ENCODE results near the gene CX3CL1. TPM values are rescaled to one million over a fixed set of nuclear protein-coding genes. Genes with fewer than 3 reads are reported as not detected.

The CX3CL1 gene
- total and polyA plus RNA-seq, 7 experiments from 2014 or later = not detected

DNA sequence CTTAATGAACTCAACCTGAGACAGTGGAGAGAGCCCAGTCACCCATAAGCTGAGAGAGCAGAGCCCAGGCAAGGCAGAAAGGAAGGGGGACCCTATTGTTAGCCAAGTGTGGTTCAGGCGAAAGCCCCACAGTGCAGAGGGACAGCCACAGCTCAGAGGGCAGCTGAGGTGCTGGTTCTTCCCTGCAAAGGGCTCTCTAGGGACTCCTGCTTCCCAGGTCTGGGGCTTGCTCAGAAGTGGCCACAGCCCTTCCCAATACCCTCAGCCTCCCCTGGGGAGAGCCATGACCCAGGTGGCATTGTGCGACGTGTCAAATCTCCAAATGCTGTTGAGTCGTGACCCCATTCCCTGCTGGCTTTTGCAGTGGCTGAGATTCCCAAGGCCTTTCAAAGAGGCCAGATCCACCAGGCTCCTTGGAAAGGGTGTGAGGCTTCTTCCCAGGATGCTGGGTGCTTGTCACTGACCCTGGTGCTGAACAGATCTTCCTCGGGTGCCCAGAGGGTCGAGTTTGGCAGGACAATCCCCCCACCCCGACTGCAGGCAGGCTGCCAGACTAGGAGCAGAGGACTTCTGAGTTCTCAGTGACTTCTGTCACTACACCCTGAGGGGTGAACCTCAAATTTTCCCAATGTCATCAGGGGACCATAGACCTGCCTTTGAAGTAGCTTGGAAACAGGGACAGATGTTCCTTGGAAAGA lies 29.8 kb downstream of the CX3CL1 start:
- Mint-ChIP-seq H3K27me3 (peaks cover 0 to under 1% (median 0%) of the 10 kb centered on the region in 5 donors), H3K27ac (no peak overlapping the region), H3K4me1 (peaks cover 0 to 4% (median 0%) of the 10 kb centered on the region in 7 donors), H3K4me3 (no peak overlapping the region), H3K9me3 (no peaks in the 10 kb centered on the region), H3K36me3 (no peaks in the 10 kb centered on the region)
- H3K36me3 ChIP-seq (ENCODE audit: control insufficient read depth in 2 of 3, insufficient read depth in 3 of 3, low read length in 3 of 3) = no peaks in the 10 kb centered on the region
- no peaks in the 10 kb centered on the region for H3K9me3 ChIP-seq (ENCODE audit: control insufficient read depth in 2 of 3, low read length in 3 of 3)
- DNase-seq (no peak), ATAC-seq (no peak)
- H3K4me3 ChIP-seq (ENCODE audit: low read length) = no peak overlapping the region
- ChIA-PET POLR2A (no interaction called here), CTCF (interaction anchor here (0.7 kb wide), 1 partner anchor 152 kb away, joined by 3 read pairs; no protein-coding TSS in a partner anchor)
- H3K4me1 ChIP-seq (ENCODE audit: control insufficient read depth in 2 of 2, insufficient read depth in 2 of 2, low read length in 2 of 2) = no peaks in the 10 kb centered on the region
- intact Hi-C loops (cut with micrococcal nuclease) = no loop called here
- no peaks in the 10 kb centered on the region for H3K27me3 ChIP-seq (ENCODE audit: control insufficient read depth in 2 of 2, insufficient read depth in 2 of 2, low read length in 2 of 2)
- no peak overlapping the region for H3K27ac ChIP-seq (ENCODE audit: low read depth, low read length)

DNA sequence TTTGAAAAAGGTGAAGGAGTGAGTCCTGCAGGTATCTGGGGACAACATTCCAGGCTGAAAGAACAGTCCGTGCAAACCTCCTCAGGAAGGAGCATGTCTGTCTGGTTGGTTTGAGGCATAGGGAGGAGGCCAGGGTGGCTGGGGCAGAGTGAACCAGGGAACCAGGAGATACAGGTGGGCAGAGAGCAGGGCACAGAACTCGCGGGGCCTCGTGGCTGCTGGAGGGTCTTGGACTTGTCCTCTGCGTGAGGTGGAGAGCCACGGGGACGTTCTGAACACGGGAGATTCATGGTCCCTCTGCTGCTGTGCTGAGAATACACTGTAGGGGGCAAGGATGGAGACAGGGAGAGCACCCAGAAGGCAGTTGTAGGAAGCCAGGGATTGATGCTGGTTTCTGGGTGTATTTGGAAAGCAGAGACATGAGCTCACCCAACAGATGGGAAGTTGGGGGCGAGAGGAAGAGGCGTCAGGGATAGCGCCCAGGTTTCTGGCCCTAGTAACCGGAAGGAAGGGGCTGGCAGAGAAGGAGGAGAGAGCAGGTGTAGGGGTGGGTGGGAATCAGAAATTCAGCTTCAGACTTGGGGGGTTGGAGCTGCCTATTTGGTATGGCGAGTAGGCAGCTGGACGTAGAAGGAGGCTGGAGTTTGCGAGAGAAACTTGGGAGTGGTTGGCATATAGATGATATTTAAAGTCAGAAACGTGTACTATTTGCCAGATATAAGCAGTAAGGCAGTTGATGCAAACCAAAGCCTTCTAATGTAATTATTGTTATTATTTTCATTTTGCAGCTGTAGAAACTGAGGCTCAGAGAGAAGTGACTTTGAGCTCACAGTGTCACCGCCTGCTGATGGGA lies 31.9 kb downstream of the CX3CL1 start, which contains the start of gene CCL17:
CCL17 (plus strand) TSS at position 803 of the 853 bp plus-strand sequence. CDS start 9,166 bp downstream, outside the sequence.
- H3K36me3 Mint-ChIP-seq = no peaks in the 10 kb centered on the region
- ChIA-PET CTCF (no interaction called here), POLR2A (no interaction called here)
- peaks cover 0 to 9% (median 3%) of the 10 kb centered on the region in 7 donors for H3K4me1 Mint-ChIP-seq
- no peaks in the 10 kb centered on the region for H3K9me3 Mint-ChIP-seq
- no peaks in the 10 kb centered on the region for H3K9me3 ChIP-seq (ENCODE audit: control insufficient read depth in 2 of 3, low read length in 3 of 3)
- peak within 1 kb of the TSS in 2 of 9 donors; percentile 46 to 51 for H3K27ac Mint-ChIP-seq
- H3K36me3 ChIP-seq (ENCODE audit: control insufficient read depth in 2 of 3, insufficient read depth in 3 of 3, low read length in 3 of 3) = no peaks in the 10 kb centered on the region
- no peaks in the 10 kb centered on the region for H3K27me3 ChIP-seq (ENCODE audit: control insufficient read depth in 2 of 2, insufficient read depth in 2 of 2, low read length in 2 of 2)
- ATAC-seq (no peak), DNase-seq (no peak)
- H3K4me3 ChIP-seq (ENCODE audit: low read length) = no peak within 1 kb of the TSS
- no peaks in the 10 kb centered on the region for H3K4me1 ChIP-seq (ENCODE audit: control insufficient read depth in 2 of 2, insufficient read depth in 2 of 2, low read length in 2 of 2)
- no peaks in the 10 kb centered on the region for H3K27me3 Mint-ChIP-seq
- intact Hi-C loops (cut with micrococcal nuclease) = no loop called here
- no peak within 1 kb of the TSS for H3K4me3 Mint-ChIP-seq
- H3K27ac ChIP-seq (ENCODE audit: low read depth, low read length) = no peak within 1 kb of the TSS

DNA sequence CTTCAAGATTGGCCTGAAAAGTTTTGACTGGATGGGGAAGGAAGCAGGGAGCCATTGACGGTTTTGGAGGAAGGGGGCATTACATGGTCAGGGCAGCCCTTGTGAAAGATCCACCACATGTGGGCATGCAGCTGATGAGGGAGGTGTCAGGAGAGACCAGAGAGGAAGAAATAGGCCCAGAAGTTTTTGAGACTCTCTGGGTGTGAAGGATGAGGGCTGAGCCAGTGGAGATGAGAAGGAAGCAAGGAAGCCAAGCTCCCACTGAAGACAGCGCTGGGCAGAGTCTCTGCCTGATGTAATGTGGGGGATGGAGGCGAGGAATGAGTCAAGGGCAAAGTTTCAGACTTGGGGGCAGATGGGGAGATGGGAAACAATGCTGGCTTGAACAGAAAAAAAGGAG lies 32.8 kb downstream of the CX3CL1 start:
- H3K36me3 ChIP-seq (ENCODE audit: control insufficient read depth in 2 of 3, insufficient read depth in 3 of 3, low read length in 3 of 3) = no peaks in the 10 kb centered on the region
- H3K9me3 ChIP-seq (ENCODE audit: control insufficient read depth in 2 of 3, low read length in 3 of 3) = no peaks in the 10 kb centered on the region
- CTCF ChIA-PET = no interaction called here
- H3K27ac Mint-ChIP-seq = peak overlapping the region in 1 of 9 donors; percentile 46
- H3K4me3 ChIP-seq (ENCODE audit: low read length) = no peak overlapping the region
- intact Hi-C loops (cut with micrococcal nuclease) = no loop called here
- no peaks in the 10 kb centered on the region for H3K9me3 Mint-ChIP-seq
- no peaks in the 10 kb centered on the region for H3K36me3 Mint-ChIP-seq
- H3K4me3 Mint-ChIP-seq = no peak overlapping the region
- H3K4me1 ChIP-seq (ENCODE audit: control insufficient read depth in 2 of 2, insufficient read depth in 2 of 2, low read length in 2 of 2) = no peaks in the 10 kb centered on the region
- POLR2A ChIA-PET = no interaction called here
- DNase-seq (no peak), ATAC-seq (no peak)
- peaks cover 0 to 12% (median 3%) of the 10 kb centered on the region in 7 donors for H3K4me1 Mint-ChIP-seq
- no peaks in the 10 kb centered on the region for H3K27me3 Mint-ChIP-seq
- H3K27me3 ChIP-seq (ENCODE audit: control insufficient read depth in 2 of 2, insufficient read depth in 2 of 2, low read length in 2 of 2) = no peaks in the 10 kb centered on the region
- H3K27ac ChIP-seq (ENCODE audit: low read depth, low read length) = no peak overlapping the region

DNA sequence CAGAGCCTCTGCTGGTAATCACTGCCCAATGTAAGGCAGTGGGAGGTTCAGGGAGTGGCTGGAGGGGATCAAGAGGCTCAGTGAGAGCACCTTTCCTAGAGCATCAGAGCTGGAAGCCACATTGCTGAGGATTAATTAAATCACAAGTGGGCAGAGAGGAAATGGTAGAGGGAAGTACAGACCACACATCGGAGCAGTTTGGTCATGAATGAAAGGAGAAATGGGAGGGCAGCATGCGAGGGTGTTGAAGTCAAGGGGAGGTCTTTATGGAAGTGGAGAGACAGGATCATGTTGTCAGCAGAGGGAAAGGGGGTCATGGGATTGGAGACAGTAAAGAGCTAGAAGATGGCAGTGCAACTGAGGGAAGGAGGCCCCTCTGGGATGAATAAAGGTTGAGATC lies 34.6 kb downstream of the CX3CL1 start:
- POLR2A ChIA-PET = interaction anchor here (1.6 kb wide), 1 partner anchor 10 kb away, joined by 5 read pairs; no protein-coding TSS in a partner anchor
- H3K4me3 Mint-ChIP-seq = no peak overlapping the region

DNA sequence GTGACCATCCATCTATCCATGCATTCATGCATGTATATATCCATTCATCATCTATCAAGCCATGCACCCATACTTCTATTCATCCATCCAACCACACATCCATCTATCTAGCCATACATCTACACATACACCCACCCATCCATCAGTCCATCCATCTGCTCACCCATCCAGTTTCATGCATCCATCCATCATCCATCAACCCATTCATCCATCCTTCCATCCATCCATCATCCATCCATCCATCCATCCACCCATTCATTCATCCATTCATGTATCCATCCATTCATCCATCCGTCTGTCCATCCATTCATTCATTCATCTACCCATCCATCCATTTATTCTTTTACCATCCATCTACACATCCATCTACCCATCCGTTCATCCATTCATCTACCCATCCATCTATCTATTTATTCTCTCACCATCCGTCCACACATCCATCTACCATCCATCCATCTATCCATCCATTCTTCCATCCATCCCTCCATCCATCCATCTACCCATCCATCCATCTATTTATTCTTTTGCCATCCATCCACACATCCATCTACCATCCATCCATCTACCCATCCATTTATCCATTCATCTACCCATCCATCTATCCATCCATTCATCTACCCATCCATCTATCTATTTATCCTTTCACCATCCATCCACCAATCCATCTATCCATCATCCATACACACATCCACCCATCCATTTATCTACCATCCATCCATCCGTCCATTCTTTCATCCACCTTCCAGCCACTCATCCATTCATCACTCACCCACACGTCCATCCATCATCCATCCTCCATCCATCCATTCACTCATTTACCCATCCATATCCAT lies 35.4 kb downstream of the CX3CL1 start:
- POLR2A ChIA-PET = no interaction called here
- H3K27me3 Mint-ChIP-seq = no peaks in the 10 kb centered on the region
- no peak overlapping the region for H3K4me3 Mint-ChIP-seq
- H3K4me1 Mint-ChIP-seq = peaks cover 0 to 14% (median 3%) of the 10 kb centered on the region in 7 donors
- CTCF ChIA-PET = no interaction called here
- intact Hi-C loops (cut with micrococcal nuclease) = no loop called here
- no peaks in the 10 kb centered on the region for H3K36me3 ChIP-seq (ENCODE audit: control insufficient read depth in 2 of 3, insufficient read depth in 3 of 3, low read length in 3 of 3)
- no peak overlapping the region for H3K4me3 ChIP-seq (ENCODE audit: low read length)
- ATAC-seq (no peak), DNase-seq (no peak)
- H3K9me3 ChIP-seq (ENCODE audit: control insufficient read depth in 2 of 3, low read length in 3 of 3) = no peaks in the 10 kb centered on the region
- H3K9me3 Mint-ChIP-seq = no peaks in the 10 kb centered on the region
- H3K27ac ChIP-seq (ENCODE audit: low read depth, low read length) = no peak overlapping the region
- no peaks in the 10 kb centered on the region for H3K27me3 ChIP-seq (ENCODE audit: control insufficient read depth in 2 of 2, insufficient read depth in 2 of 2, low read length in 2 of 2)
- no peaks in the 10 kb centered on the region for H3K4me1 ChIP-seq (ENCODE audit: control insufficient read depth in 2 of 2, insufficient read depth in 2 of 2, low read length in 2 of 2)
- H3K27ac Mint-ChIP-seq = no peak overlapping the region
- H3K36me3 Mint-ChIP-seq = no peaks in the 10 kb centered on the region

More for the DNA sequence above, 34.6 kb downstream of the CX3CL1 start:
- no peaks in the 10 kb centered on the region for H3K36me3 Mint-ChIP-seq
- no peak for DNase-seq
- H3K27ac Mint-ChIP-seq = no peak overlapping the region
- CTCF ChIA-PET = no interaction called here
- peaks cover 0 to 14% (median 3%) of the 10 kb centered on the region in 7 donors for H3K4me1 Mint-ChIP-seq
- Histone ChIP-seq H3K4me1 (ENCODE audit: control insufficient read depth in 2 of 2, insufficient read depth in 2 of 2, low read length in 2 of 2) (no peaks in the 10 kb centered on the region), H3K27me3 (ENCODE audit: control insufficient read depth in 2 of 2, insufficient read depth in 2 of 2, low read length in 2 of 2) (no peaks in the 10 kb centered on the region), H3K4me3 (ENCODE audit: low read length) (no peak overlapping the region), H3K9me3 (ENCODE audit: control insufficient read depth in 2 of 3, low read length in 3 of 3) (no peaks in the 10 kb centered on the region), H3K36me3 (ENCODE audit: control insufficient read depth in 2 of 3, insufficient read depth in 3 of 3, low read length in 3 of 3) (no peaks in the 10 kb centered on the region), H3K27ac (ENCODE audit: low read depth, low read length) (no peak overlapping the region)
- no peaks in the 10 kb centered on the region for H3K9me3 Mint-ChIP-seq
- ATAC-seq = no peak
- intact Hi-C loops (cut with micrococcal nuclease) = no loop called here
- H3K27me3 Mint-ChIP-seq = no peaks in the 10 kb centered on the region

DNA sequence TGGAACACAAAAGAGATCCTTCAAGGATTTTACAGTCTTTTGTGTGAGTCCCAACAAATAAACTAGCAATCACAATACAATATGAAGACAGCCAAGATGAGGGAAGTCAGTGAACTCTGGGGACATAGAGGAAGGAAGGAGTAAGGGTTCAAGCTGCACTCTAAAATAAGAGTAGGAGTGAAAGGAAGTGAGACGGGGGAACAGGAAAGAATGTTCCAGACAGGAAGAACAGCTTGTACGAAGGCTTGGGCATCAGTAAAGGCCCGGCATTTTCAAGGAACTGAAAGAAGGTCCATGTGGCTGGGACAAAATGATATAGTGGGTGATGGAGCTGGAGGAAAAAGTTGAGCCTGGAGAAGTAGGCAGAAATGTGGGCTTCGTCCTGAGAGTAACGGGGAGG lies 36.8 kb downstream of the CX3CL1 start:
- H3K4me1 Mint-ChIP-seq = peaks cover 0 to 14% (median 3%) of the 10 kb centered on the region in 7 donors
- no peaks in the 10 kb centered on the region for H3K9me3 Mint-ChIP-seq
- no peaks in the 10 kb centered on the region for H3K36me3 Mint-ChIP-seq
- H3K4me3 Mint-ChIP-seq = no peak overlapping the region
- Histone ChIP-seq H3K4me3 (ENCODE audit: low read length) (no peak overlapping the region), H3K4me1 (ENCODE audit: control insufficient read depth in 2 of 2, insufficient read depth in 2 of 2, low read length in 2 of 2) (no peaks in the 10 kb centered on the region), H3K9me3 (ENCODE audit: control insufficient read depth in 2 of 3, low read length in 3 of 3) (no peaks in the 10 kb centered on the region), H3K27ac (ENCODE audit: low read depth, low read length) (no peak overlapping the region), H3K27me3 (ENCODE audit: control insufficient read depth in 2 of 2, insufficient read depth in 2 of 2, low read length in 2 of 2) (no peaks in the 10 kb centered on the region), H3K36me3 (ENCODE audit: control insufficient read depth in 2 of 3, insufficient read depth in 3 of 3, low read length in 3 of 3) (no peaks in the 10 kb centered on the region)
- H3K27me3 Mint-ChIP-seq = no peaks in the 10 kb centered on the region
- CTCF ChIA-PET = interaction anchor here (1.3 kb wide), 1 partner anchor 9 kb away, joined by 4 read pairs; no protein-coding TSS in a partner anchor
- intact Hi-C loops (cut with micrococcal nuclease) = no loop called here
- POLR2A ChIA-PET = interaction anchor here (0.5 kb wide), 1 partner anchor 28 kb away, joined by 3 read pairs; no protein-coding TSS in a partner anchor
- no peak for DNase-seq
- no peak for ATAC-seq
- H3K27ac Mint-ChIP-seq = peak overlapping the region in 3 of 9 donors; percentile 29 to 82 (median 66)
